GM18867 (cell line): ENCODE data around the gene MREG.
A peak's percentile ranks its signal among the peaks of the same experiment; 100 is the strongest.
"Not testable (repeated sequence)": the region's sequence is repeated elsewhere in the genome, so short reads cannot be mapped to it uniquely, and the experiment has no call there.

Experiments
- ATAC-seq: cut with Tn5 transposase; IDR thresholded peaks from one replicate; pipeline ENCODE4 v1.9.1; 2021; ENCODE audit warnings: mild to moderate bottlenecking, moderate library complexity; ENCODE audit not compliant: unreplicated experiment

MREG gene

DNA sequence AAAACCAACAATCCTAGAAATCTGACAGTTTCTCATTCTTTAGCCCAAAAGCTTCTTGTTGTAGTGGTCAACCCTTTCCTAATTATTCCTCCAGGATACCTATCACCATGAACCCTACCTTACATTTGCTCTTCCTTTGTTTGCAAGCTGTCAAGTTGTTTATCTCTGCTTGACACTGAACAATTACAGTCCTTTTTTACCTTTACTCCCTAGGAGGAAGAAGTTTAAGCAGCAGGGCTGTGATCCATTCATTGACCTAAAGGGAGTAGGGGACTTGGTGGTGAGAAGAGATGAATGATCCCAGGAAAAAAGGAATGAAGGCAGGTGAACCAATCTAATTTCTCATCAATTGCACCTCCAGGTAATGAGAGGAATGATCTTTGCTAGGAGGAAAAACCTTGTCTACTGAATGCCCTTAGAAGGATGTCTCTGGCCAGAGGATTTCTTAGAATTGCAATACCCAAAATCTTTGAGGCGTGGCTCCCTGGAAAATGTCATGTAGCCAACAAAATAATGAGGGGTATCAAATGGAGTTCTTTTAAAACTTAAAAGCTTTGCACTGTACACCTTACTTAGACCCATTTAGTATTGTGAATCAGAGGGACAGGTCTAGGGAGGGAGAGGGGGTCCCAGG is 47.7 kb downstream of the MREG start:
- ATAC-seq, result no peak

DNA sequence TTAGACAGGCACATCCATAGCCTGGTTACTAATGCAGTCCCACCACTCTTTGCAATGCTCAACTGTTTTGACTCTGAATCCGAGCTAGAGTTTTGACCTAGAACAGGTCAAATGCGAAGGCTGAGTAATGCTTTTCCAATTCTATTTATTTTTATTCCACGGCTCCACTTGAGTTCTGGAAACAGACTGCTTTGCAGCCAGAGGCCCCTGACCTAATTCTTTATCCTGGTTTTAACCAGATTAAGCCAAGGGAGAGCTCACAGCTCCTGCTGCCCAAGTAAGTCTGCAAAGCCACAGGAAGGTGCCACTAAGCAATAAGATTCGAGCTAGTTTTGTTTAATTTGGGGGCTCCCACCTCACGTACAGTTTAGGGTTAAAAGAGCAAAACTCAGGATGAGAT is 51.4 kb downstream of the MREG start:
- no peak for ATAC-seq

DNA sequence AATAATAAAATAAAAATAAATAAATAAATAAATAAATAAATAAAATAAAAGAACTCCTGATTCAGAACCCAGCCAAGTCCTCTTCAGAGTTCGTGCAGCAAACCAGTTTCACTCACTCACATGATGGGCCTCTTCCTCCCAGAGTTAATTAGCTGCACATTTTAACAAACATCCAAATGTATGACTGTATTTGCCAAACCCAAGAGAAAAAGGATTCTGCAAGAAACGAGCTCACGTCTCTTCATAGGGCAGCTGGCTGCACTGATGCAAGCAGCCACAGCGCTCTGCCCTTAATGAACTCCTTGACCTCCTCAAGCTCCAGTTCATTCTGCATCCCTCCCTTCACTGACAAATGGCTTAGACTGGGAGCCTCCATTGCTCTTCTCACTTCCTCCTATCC is 55.1 kb downstream of the MREG start:
- no peak for ATAC-seq

DNA sequence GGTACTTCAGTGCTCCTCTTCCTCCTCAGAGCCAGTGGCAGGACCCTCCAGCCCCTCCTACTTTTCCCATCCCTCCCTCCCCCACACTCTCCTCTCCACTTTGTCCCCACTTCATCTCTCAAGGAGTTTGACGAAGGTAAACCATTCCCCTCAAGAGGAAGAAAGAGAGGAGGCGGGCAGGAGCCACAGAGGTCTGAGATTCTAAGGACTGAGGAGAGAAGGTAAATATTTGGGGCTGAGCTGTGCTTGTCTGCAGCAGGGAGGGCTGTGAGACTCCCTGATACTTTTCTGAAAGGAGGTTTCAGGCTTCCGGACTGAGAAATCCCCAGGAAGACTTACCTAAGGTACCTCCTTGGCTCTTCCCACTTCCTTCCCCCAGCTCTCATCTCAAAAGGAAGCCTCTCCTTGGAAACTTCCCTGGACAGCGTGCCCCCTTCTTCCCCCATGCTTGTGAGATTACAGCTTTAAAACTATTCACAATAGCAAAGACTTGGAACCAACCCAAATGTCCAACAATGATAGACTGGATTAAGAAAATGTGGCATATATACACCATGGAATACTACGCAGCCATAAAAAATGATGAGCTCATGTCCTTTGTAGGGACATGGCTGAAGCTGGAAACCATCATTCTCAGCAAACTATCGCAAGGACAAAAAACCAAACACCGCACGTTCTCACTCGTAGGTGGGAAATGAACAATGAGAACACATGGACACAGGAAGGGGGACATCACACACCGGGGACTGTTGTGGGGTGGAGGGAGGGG is 55.8 kb downstream of the MREG start:
- not testable (repeated sequence) for ATAC-seq

DNA sequence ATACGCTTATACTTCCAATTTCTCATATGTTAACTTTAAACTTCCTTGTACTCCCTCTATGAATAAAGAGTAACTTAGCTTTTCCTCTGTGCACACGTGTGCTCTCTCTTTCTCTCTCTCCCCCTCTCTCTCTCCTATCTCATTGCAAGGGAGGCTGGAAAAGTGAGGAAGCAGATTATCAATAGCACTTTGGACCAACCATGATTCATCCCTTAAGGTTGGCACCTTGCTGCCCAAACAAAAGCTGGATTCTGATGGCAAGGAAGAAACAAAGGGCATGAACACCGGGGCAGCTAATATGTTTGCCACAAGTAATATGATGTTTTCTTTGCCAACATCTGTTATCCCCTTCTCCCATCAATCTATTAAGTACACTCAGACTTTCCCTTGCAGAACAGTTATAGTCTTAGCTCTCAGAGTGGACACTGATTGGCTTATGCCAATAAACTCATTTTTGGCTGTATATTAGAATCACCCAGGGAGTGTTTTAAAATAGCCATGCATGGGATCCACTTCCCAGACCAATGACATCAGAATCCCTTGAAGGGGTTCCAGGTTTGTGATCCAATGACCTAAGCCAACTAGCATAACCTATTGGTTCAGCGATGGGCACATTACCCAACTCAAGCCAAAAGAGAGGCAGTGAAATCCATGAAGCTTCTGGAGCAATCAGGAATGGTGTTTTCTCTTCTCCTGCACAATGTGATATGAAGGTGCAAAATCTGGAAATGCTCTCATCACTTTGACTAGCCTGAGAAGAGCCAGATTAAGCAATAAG is 60.3 kb downstream of the MREG start:
- no peak for ATAC-seq

DNA sequence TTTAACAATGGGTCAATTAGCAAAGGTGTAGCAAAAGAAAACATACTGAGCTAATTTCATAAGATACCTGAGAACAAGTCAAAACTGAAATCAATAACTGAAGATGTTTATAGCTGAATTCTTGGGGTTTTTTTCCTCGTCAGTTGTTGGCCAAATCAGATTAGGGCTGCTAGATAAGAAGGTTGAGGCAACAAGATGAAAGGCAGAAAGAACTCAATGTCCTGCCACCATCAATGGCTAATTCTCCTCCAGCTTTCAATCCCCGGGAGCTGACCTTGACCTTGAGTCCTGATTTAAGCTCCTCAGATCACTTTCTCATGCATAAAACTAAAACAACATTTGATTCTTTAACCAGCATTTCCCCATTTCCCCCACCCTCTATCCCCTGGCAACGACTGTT is 61.8 kb downstream of the MREG start:
- ATAC-seq, result no peak

DNA sequence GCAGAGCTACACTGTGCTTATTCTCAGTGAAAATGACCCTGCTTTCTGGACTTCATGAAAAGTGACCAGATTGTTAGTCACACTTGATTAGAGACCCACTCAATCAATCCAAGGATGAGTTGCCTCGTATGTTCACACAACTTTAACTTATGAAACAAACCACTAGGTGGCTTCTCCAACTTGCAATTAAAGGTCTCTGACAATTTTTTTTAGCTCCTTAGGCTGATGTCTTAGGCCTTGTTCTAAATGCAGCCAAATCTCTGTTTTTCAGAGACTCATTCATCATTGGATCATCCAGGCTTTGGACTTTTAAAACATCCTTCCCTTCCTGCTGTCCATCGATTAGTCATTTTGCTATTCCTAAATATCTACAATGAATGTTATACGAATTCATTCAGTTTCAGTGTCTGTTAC is 63.4 kb downstream of the MREG start:
- ATAC-seq, result peak; percentile 81

DNA sequence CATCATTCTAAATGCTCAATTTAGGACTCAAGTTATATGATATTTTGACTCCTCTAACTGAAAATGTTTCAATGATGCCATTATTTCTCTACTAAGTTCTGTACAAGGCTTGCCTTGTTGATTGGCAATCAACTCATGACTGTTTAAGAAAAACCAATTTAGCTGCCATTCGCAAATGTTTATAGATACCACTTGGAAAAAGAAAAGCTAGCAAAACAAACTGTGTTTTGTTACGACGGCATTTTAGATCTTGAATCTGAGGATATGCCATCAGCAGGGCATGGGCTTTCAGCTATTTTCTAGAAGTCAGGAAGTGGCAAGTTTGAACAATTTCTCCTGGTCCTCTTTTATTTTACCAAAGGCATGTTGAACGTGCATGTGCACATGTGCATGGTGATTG is 65.3 kb downstream of the MREG start:
- ATAC-seq, result no peak

DNA sequence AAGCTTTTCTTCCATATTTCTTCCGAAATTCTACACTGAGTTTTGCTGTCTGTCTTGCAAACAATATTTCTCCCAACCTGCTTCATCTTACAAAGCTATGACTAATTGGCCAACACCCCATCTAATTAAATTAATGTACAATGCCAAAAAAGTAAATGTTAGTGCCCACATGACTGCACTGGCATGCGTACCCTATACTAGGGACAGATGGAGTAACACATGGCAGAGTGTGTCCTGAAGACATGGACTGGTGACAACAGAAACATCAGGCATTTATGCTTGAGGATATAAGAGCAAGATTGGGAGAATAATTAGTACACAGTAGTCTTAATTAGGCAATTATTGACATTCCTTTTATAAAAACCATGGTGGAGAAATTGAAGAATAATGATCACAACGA is 66.8 kb downstream of the MREG start:
- ATAC-seq, result no peak

DNA sequence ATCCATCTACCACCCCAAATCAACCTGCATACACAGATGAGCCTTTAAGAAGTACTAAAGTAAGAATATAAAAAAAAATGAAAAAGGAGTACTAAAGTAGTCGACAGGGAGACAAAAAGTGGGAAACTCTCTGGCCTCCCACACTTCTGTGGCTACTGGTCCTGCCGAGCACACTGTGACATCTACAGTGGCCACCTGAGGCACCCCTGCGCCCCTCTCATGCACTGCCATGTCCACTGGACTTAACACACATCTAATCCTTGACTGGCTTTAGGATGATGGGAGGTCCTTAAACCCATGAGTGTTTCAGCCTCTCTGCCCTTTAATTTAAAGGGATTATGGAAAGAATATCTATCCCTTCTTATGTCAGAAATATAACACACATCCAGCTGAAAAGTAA is 71.2 kb downstream of the MREG start:
- ATAC-seq, result no peak

DNA sequence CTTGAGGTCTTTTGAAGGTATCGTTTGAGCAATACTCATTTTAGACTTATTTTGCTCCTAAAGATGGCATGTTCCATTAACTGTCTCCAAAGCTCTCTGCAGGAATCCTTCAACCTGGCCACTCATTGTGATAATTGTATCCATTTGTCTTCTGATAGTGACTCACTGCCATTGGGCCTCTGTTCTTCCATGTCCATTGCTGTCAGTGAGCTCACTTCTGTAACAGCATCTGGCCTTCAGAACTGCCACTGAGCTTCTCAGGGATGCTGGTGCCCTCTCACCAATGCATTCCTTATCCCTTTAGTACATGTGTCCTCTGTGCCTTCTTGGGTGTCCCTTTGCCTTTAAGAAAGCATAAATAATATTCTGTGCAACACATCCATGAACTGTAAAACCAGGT is 71.6 kb downstream of the MREG start:
- no peak for ATAC-seq

DNA sequence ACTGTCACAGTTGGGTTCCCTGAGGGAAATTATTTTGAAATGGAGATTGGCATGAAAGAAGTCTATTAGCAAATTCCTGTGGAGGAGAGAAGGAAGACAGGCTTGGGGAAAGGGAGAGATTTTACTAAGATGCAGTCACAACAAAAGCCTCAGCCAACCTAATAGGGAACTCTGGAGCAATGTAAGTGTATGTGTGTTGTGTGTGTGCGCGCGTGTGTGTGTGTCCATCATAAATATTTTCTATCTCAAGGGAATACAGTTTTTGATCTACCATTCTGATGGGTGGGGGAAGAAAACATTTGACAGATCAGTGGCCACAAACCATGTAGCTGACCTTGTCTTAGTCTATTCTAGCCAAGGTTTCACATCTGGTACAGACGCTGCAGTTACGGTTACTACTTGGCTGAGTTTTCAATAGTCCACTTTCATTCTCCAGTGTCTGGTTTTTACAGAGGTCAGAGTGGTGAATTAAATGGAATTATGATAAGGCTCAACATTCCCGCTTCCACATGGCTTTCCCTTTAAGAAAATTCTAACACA is 72.6 kb downstream of the MREG start:
- ATAC-seq, result no peak

DNA sequence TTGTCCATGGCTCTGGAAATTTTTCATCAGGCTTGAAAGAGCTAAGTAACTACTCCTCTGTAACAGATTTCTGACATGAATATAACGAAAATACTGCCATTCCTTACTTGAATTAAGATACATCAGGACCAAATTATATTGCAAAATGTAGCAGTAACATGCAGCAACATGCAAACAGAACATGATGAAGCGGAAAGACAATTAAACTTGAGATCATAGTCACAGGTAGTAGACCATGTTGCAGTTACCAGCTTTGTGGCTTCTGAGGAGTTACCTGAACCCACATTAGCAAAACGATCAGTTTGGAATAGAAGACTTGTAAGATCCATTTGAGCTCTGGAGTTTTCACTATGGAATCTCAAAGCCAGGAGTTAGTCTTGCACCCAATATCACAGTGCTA is 76.2 kb downstream of the MREG start:
- no peak for ATAC-seq

DNA sequence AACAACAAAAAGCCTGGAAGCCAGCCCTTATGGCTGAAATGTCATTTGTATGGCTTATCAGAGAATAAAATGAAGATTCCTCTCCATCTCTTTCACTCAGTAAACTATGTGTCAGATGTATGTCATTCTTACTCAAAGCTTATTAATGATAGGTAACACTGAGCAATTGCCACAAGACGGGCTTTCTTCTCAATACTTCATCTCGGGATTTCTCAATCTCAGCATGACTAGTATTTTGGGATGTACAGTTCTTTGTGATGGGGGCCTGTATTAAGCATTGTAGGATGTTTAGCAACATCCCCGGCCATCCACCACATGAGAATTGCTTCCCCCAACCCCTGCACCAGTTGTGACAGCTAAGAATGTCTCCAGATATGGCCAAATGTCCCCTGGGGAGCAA is 80.2 kb downstream of the MREG start:
- no peak for ATAC-seq

DNA sequence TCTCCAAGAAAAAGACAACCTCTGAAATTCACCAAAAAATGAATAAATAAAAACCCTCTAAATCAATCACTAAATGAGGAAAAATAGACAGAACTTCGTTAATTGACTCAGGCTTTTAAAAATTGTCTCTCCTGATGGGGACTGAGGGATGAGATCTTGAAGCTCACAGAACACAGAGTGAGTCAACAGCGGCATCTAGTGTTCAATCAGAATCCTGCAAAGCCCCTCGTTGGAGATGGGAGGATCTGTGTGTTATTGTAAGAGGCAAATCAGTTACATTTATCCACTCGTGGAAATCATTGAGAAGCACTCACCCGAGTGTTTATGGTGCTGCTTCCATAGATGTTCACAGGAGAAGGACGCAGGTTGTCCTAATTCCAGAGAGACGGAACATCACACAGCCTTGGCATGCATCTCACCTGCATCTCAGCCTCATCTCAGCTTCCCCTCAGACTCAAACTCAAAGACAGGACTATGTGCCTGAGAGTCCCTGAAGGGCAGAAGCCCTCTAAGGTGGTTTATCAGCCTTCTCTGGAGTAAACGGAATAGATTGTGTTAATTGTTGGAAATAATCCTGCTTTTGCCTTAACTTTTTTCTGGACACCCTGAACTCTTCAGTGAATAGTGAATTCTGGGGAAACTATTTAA is 82.0 kb downstream of the MREG start:
- peak; percentile 91 for ATAC-seq

DNA sequence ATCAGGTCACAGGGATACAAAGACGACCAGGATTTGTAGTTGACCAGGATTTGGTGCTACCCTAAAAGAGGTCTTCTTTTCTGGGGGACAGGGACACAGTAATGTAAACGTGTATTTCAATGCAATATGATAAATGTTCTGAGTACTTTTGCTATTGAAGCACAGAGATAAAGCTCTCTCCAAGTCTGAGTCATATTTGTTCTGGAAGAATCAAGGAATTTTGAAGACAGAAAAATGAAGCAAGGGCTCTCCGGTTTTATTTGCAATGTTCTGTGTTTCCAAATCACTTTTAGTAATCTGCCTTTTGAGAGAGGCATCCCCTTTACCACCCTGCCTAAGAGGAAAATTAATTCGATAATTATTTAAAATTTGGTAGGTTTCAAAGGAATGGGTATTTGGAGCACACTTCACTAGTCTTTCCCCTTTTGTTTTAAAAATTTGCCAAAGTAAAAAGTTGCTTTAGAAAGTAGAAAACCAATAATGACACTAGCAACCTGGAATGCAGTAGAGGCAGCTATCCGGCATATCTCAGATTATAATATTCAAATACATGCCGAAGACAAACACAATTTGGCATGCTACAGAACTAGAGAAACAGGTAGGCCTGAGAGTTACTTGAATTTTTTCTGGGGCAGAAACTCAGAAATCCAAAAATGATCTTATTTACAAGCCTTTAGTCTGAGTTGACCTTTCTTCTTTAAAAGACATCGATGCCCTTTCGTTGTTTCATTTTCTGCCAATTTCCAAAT is 82.7 kb downstream of the MREG start:
- no peak for ATAC-seq

DNA sequence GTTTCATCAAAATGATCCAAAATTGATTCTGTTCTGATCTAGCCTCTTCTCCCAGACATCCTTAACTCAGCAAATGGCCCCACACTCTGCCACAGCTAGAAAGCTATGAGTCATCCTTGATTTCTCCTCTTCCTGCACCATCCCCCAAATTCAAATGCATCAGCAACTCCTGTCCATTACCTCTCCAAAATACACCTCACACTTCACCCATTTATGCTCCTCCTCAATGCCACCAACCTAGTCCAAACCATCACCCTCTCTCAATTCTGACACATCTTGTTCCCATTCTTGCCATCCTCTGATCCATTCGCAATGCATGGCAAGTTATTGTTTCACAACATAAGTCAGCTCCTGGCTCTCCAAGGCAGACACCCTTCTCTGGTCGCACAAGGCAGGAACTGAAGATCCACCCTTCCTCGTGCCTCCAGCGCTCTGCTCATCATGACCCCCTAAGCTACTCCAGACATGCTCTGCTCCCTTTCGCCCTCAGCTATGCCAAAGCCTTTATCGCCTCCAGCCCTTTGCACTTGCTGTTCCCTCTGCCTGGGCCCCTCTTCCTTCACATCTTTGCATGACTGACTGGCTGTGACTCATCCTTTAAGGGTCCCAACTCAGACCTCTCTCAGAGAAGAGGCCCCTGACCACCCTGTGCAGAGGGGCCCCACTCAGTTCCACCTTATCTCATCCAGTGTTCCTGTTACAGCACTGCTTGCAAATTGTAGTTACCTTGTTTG is 83.6 kb downstream of the MREG start:
- ATAC-seq, result no peak

DNA sequence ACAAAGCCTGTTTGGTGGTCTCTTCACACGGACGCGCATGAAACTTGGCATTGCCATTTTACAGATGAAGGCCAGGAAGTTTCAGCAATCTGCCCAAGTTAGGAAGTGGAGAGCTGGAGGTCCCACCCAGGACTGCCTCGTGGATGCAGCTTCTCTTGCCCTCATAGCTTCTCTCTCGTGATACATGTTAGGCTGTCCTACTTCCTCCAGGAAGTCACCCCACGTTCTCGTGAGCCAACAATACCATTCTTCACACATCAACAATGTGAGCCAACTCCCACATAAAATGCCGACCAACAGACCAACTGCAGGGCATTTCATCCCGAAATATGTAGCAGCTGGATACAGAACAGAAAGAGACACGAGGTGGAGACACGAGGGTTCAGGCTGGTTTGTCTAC is 85.3 kb downstream of the MREG start:
- no peak for ATAC-seq

DNA sequence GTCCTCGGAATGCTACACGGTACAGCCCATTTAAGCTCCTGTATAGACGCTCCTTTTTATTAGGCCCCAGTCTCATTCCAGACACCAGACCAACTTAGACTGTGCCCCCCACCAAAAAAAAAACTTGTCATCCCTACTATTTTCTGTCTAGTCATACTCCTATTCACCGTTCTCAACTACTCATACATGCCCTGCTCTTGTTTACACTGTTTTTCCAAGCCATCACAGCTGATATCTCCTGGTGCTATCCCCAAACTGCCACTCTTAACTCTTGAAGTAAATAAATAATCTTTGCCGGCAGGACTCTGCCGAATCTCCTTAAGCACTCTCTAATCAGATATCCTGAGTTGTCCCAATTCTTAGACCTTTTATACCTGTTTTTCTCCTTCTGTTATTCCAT is 86.4 kb downstream of the MREG start:
- ATAC-seq, result not testable (repeated sequence)

DNA sequence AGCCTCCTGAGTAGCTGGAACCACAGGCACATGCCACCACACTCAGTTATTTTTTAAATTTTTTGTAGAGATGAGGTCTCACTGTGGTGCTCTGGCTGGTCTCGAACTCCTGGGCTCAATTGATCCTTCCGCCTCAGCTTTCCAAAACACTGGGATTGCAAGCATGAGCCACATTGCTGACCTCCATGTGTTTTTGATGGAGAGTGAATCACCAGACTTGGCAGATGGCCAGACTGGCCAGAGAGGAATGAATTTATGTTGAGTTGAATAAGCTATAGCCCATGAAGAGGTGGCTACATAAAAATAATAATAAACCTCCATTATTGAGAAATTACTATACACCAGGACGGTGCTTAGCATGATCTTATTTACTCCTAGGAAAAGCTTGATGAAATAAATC is 91.5 kb downstream of the MREG start:
- ATAC-seq, result no peak
